SK-N-SH (cell line): Measurements from ENCODE around the gene ACBD7.

Experiments
- CHD2 ChIP-seq: fragments of 150-350 bp; IDR thresholded peaks from 2 replicates; pipeline ENCODE4 v1.6.1; 2018; ENCODE audit warnings: low read length; ENCODE audit not compliant: partially characterized antibody
- ELF1 ChIP-seq: IDR thresholded peaks from 2 replicates; pipeline ENCODE4 v1.4.0; 2012
- EZH2phosphoT487 ChIP-seq: fragments of 200-600 bp; sonication (generic); IDR thresholded peaks from 2 replicates; pipeline ENCODE4 v1.6.1; 2017; ENCODE audit warnings: low read depth, mixed run types, mild to moderate bottlenecking, antibody characterized with exemption, moderate library complexity, borderline replicate concordance
- FOXJ3 ChIP-seq: sonication (generic); formaldehyde crosslinking; IDR thresholded peaks from 2 replicates; pipeline ENCODE4 v1.5.1; 2020; ENCODE audit warnings: mild to moderate bottlenecking, missing genetic modification reagents
- GABPA ChIP-seq: IDR thresholded peaks from 2 replicates; pipeline ENCODE4 v1.4.0; 2012; ENCODE audit warnings: low read depth, mild to moderate bottlenecking
- MXI1 ChIP-seq: IDR thresholded peaks from 2 replicates; pipeline ENCODE4 v1.6.1; 2012; ENCODE audit warnings: mild to moderate bottlenecking, low read depth, low read length, improper control_type of control experiment
- NFIC ChIP-seq: IDR thresholded peaks from 2 replicates; pipeline ENCODE4 v1.4.0; 2012; ENCODE audit warnings: borderline replicate concordance
- POLR2AphosphoS5 ChIP-seq: IDR thresholded peaks from 2 replicates; pipeline ENCODE4 v1.6.1; 2012; ENCODE audit warnings: low read depth, low read length
- RAD21 ChIP-seq: IDR thresholded peaks from 2 replicates; pipeline ENCODE4 v1.6.1; 2012; ENCODE audit warnings: mild to moderate bottlenecking, low read length
- TEAD4 ChIP-seq: IDR thresholded peaks from 2 replicates; pipeline ENCODE4 v1.4.0; 2012; ENCODE audit warnings: mild to moderate bottlenecking, borderline replicate concordance; ENCODE audit not compliant: insufficient read depth
- TF ChIP-seq, protein P1 (sequence below): fragments of 200-600 bp; sonication (generic); IDR thresholded peaks from 2 replicates; pipeline ENCODE4 v1.6.1; 2017; ENCODE audit warnings: antibody characterized with exemption, mild to moderate bottlenecking, moderate library complexity
- TF ChIP-seq, protein P2 (sequence below): IDR thresholded peaks from 2 replicates; pipeline ENCODE4 v1.4.0; 2012; ENCODE audit warnings: low read depth, borderline replicate concordance
- TF ChIP-seq, protein P3 (sequence below): fragments of 150-350 bp; IDR thresholded peaks from 2 replicates; pipeline ENCODE4 v1.6.1; 2016; ENCODE audit warnings: mild to moderate bottlenecking, low read depth, low read length
- TF ChIP-seq, protein P4 (sequence below): fragments of 150-350 bp; IDR thresholded peaks from 2 replicates; pipeline ENCODE4 v1.6.1; 2017; ENCODE audit warnings: antibody characterized with exemption, low read length, low read depth, borderline replicate concordance

GRCh38 chr10:15124190-15124589 is 35.6 kb upstream of the ACBD7 start:
- no peak for TF ChIP-seq FOXJ3 (CRISPR knock-in tag)
- TF ChIP-seq, protein P1, sequence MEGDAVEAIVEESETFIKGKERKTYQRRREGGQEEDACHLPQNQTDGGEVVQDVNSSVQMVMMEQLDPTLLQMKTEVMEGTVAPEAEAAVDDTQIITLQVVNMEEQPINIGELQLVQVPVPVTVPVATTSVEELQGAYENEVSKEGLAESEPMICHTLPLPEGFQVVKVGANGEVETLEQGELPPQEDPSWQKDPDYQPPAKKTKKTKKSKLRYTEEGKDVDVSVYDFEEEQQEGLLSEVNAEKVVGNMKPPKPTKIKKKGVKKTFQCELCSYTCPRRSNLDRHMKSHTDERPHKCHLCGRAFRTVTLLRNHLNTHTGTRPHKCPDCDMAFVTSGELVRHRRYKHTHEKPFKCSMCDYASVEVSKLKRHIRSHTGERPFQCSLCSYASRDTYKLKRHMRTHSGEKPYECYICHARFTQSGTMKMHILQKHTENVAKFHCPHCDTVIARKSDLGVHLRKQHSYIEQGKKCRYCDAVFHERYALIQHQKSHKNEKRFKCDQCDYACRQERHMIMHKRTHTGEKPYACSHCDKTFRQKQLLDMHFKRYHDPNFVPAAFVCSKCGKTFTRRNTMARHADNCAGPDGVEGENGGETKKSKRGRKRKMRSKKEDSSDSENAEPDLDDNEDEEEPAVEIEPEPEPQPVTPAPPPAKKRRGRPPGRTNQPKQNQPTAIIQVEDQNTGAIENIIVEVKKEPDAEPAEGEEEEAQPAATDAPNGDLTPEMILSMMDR = no peak
- no peak for TF ChIP-seq TEAD4
- no peak for TF ChIP-seq NFIC
- TF ChIP-seq POLR2AphosphoS5 = no peak
- TF ChIP-seq GABPA = no peak
- no peak for TF ChIP-seq RAD21
- TF ChIP-seq, protein P2, sequence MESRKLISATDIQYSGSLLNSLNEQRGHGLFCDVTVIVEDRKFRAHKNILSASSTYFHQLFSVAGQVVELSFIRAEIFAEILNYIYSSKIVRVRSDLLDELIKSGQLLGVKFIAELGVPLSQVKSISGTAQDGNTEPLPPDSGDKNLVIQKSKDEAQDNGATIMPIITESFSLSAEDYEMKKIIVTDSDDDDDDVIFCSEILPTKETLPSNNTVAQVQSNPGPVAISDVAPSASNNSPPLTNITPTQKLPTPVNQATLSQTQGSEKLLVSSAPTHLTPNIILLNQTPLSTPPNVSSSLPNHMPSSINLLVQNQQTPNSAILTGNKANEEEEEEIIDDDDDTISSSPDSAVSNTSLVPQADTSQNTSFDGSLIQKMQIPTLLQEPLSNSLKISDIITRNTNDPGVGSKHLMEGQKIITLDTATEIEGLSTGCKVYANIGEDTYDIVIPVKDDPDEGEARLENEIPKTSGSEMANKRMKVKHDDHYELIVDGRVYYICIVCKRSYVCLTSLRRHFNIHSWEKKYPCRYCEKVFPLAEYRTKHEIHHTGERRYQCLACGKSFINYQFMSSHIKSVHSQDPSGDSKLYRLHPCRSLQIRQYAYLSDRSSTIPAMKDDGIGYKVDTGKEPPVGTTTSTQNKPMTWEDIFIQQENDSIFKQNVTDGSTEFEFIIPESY = no peak
- TF ChIP-seq CHD2 = no peak
- TF ChIP-seq MXI1 = no peak
- TF ChIP-seq, protein P3, sequence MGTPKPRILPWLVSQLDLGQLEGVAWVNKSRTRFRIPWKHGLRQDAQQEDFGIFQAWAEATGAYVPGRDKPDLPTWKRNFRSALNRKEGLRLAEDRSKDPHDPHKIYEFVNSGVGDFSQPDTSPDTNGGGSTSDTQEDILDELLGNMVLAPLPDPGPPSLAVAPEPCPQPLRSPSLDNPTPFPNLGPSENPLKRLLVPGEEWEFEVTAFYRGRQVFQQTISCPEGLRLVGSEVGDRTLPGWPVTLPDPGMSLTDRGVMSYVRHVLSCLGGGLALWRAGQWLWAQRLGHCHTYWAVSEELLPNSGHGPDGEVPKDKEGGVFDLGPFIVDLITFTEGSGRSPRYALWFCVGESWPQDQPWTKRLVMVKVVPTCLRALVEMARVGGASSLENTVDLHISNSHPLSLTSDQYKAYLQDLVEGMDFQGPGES = no peak
- no peak for TF ChIP-seq ELF1
- TF ChIP-seq EZH2phosphoT487 = no peak
- TF ChIP-seq, protein P4, sequence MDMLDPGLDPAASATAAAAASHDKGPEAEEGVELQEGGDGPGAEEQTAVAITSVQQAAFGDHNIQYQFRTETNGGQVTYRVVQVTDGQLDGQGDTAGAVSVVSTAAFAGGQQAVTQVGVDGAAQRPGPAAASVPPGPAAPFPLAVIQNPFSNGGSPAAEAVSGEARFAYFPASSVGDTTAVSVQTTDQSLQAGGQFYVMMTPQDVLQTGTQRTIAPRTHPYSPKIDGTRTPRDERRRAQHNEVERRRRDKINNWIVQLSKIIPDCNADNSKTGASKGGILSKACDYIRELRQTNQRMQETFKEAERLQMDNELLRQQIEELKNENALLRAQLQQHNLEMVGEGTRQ = no peak
